HFFc6 (cell line): Measurements from ENCODE around the gene WDR5B. TPM values are rescaled to one million over a fixed set of nuclear protein-coding genes. Genes with fewer than 3 reads are reported as not detected.
A peak's percentile ranks its signal among the peaks of the same experiment; 100 is the strongest.
"Not testable (repeated sequence)": the region's sequence is repeated elsewhere in the genome, so short reads cannot be mapped to it uniquely, and the experiment has no call there.

Experiments
- DNase-seq: peaks from one replicate; pipeline ENCODE4 v3.0.0-alpha.2; 2018
- H3K27ac Mint-ChIP-seq: 2 replicates; pipeline ENCODE4 v1.8.0; 2020; ENCODE audit warnings: mild to moderate bottlenecking, mixed read lengths
- H3K27me3 Mint-ChIP-seq: 2 replicates; pipeline ENCODE4 v1.8.0; 2021; ENCODE audit warnings: mild to moderate bottlenecking, moderate library complexity, mixed read lengths; ENCODE audit not compliant: insufficient read depth
- H3K36me3 Mint-ChIP-seq: 2 replicates; pipeline ENCODE4 v1.8.0; 2021; ENCODE audit warnings: low read depth, mixed read lengths
- H3K4me1 Mint-ChIP-seq: 2 replicates; pipeline ENCODE4 v1.8.0; 2020; ENCODE audit warnings: low read depth, mixed read lengths
- H3K4me3 Mint-ChIP-seq: 2 replicates; pipeline ENCODE4 v1.8.0; 2020; ENCODE audit warnings: mild to moderate bottlenecking, moderate library complexity, mixed read lengths
- H3K9me3 Mint-ChIP-seq: 2 replicates; pipeline ENCODE4 v1.8.0; 2020; ENCODE audit warnings: mild to moderate bottlenecking, mixed read lengths
- total RNA-seq, 6 experiments: library from RNA; stranded (reverse); fragmentation: NEBNext Ultra II Directional; extraction: Animal tissue kit (Norgen Biotek cat#: 25700); gene quantifications; 2 replicates in 1 of 6; 3 replicates in 5 of 6; pipeline ENCODE4 v1.2.3, GENCODE V29; 2021
- TF ChIP-seq, protein P1 (sequence below): fragments of 200-600 bp; sonication (generic); IDR thresholded peaks from 2 replicates; pipeline ENCODE4 v1.5.0; 2021; ENCODE audit warnings: antibody characterized with exemption, mild to moderate bottlenecking

The WDR5B gene
- total RNA-seq, 6 experiments from 2014 or later, result 4.6 to 5.8 (median 5.4) TPM

DNA sequence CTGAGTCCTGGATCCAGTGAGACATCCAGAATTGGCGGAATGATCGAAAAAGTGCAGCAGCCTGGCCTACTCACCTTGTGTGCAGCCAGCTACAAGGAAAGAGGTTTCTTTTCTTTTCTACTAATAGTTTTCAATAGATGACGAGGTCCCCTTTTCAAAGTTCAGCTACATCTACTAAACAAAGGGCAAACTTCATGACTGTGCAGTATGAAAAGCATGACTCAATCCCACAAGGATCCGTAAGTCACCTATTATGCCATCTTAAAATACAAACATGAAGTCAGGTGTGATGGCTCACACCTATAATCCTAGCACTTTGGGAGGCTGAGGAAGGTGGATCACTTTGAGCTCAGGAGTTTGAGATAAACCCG is 49.5 kb downstream of the WDR5B start:
- peaks cover 21% of the 10 kb centered on the region for H3K4me1 Mint-ChIP-seq
- no peak overlapping the region for H3K4me3 Mint-ChIP-seq
- no peak for DNase-seq
- peaks cover 17% of the 10 kb centered on the region; the same call in 1 of the 2 replicates for H3K36me3 Mint-ChIP-seq
- H3K9me3 Mint-ChIP-seq, result no peaks in the 10 kb centered on the region
- no peaks in the 10 kb centered on the region for H3K27me3 Mint-ChIP-seq
- TF ChIP-seq, protein P1, sequence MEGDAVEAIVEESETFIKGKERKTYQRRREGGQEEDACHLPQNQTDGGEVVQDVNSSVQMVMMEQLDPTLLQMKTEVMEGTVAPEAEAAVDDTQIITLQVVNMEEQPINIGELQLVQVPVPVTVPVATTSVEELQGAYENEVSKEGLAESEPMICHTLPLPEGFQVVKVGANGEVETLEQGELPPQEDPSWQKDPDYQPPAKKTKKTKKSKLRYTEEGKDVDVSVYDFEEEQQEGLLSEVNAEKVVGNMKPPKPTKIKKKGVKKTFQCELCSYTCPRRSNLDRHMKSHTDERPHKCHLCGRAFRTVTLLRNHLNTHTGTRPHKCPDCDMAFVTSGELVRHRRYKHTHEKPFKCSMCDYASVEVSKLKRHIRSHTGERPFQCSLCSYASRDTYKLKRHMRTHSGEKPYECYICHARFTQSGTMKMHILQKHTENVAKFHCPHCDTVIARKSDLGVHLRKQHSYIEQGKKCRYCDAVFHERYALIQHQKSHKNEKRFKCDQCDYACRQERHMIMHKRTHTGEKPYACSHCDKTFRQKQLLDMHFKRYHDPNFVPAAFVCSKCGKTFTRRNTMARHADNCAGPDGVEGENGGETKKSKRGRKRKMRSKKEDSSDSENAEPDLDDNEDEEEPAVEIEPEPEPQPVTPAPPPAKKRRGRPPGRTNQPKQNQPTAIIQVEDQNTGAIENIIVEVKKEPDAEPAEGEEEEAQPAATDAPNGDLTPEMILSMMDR, result no peak
- no peak overlapping the region for H3K27ac Mint-ChIP-seq

DNA sequence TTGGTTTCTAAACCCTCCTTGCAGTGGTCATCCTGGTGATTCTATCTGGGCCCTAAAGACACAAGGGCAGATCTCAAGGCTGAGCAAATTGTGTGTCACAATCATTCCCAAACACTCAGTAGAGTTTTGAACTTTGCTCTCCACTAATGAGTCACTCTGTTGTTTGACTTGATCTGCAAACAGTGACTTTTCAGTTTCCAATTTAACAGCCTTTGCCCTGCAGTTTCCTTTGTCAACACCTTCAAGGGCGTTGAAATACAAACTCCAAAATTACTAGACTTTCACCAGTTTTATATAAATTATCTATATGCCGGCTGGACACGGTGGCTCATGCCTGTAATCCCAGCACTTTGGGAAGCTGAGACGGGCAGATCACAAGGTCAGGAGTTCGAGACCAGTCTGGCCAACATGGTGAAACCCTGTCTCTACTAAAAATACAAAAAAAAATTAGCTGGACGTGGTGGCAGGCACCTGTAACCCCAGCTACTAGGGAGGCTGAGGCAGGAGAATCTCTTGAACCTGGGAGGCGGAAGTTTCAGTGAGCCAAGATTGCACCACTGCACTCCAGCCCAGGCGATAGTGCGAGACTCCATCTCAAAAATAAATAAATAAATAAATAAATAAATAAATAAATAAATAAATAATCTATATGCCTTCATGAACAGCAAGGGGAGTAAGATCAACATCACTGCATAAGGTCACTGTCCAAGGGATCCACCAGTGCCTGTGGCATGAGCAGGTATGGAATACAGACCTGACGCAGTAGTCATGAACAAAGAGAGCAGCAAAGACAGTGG is 50.1 kb downstream of the WDR5B start:
- peak; percentile 47 for DNase-seq
- not testable (repeated sequence) for H3K27me3 Mint-ChIP-seq, H3K4me3 Mint-ChIP-seq, H3K9me3 Mint-ChIP-seq
- Mint-ChIP-seq H3K36me3 (peaks cover 17% of the 10 kb centered on the region; the same call in 1 of the 2 replicates), H3K4me1 (peaks cover 15% of the 10 kb centered on the region), H3K27ac (peak overlapping the region; percentile 76)

DNA sequence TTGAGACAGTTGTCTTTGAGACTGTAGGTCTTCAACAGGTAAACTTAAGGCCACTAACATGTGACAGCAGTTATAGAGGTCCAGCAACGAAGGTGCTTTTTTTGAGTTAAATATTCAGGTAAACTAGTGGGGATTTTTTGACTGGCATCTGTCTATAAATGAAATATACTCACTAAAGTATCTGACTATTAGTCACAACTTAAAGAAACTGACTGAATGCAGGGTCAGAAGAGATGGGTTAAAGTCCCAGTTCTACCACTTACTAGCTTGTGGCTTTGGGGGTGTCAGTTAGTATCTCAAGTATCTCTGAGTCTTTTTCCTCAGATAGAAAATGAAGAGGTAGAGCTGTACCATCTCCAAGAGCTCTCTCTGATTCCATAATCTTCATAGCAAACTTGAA is 50.8 kb downstream of the WDR5B start:
- Mint-ChIP-seq H3K4me1 (peaks cover 14% of the 10 kb centered on the region), H3K4me3 (no peak overlapping the region), H3K27ac (peak overlapping the region; percentile 76), H3K36me3 (peaks cover 17% of the 10 kb centered on the region; the same call in 1 of the 2 replicates), H3K27me3 (no peaks in the 10 kb centered on the region), H3K9me3 (no peaks in the 10 kb centered on the region)
- no peak for DNase-seq
- TF ChIP-seq, protein P1, result no peak

GRCh38 chr3:122364490-122364889 is 51.4 kb downstream of the WDR5B start:
- Mint-ChIP-seq H3K36me3 (peaks cover 17% of the 10 kb centered on the region; the same call in 1 of the 2 replicates), H3K27me3 (no peaks in the 10 kb centered on the region), H3K4me3 (no peak overlapping the region), H3K9me3 (no peaks in the 10 kb centered on the region), H3K27ac (no peak overlapping the region), H3K4me1 (peaks cover 14% of the 10 kb centered on the region)
- TF ChIP-seq, protein P1, result no peak
- no peak for DNase-seq

Other genes with a start within 250 kb of the WDR5B start
- under 1 TPM in 1 of 6 experiments, not detected in 5; 0.03 TPM for gene CASR, start 232.4 kb downstream of the WDR5B start, total RNA-seq
- under 1 TPM; 0.29 to 0.88 (median 0.49) TPM for gene CSTA, start 90.8 kb downstream of the WDR5B start, total RNA-seq
- gene MIX23, start 32.8 kb downstream of the WDR5B start, total RNA-seq, result 10 to 100 TPM; 29.8 to 43.6 (median 40.6) TPM
- gene FAM162A, start 31.9 kb downstream of the WDR5B start, total RNA-seq, result 10 to 100 TPM; 28.4 to 37.5 (median 31.5) TPM
- 100 to 1,000 TPM in 3 of 6 experiments, 10 to 100 TPM in 3; 93.5 to 105 (median 98.1) TPM for gene KPNA1, start 98.9 kb upstream of the WDR5B start, total RNA-seq
- gene PARP9, start 148.2 kb upstream of the WDR5B start, total RNA-seq, result 10 to 100 TPM in 3 of 6 experiments, 1 to 10 TPM in 3; 5.2 to 11.0 (median 9.7) TPM
- 10 to 100 TPM in 5 of 6 experiments, 1 to 10 TPM in 1; 6.2 to 16.7 (median 15.6) TPM for gene DTX3L, start 148.3 kb upstream of the WDR5B start, total RNA-seq
- gene PARP15, start 161.6 kb upstream of the WDR5B start, total RNA-seq, result not detected